HG03066 (cell line): Measurements from ENCODE around the gene DOK7.

Source experiments
- ATAC-seq: cut with Tn5 transposase; IDR thresholded peaks from one replicate; pipeline ENCODE4 v1.9.1; 2021; ENCODE audit warnings: low read depth; ENCODE audit not compliant: unreplicated experiment

Gene DOK7

GRCh38 chr4:3462790-3463415 is at the start of gene DOK7:
DOK7 (plus strand) TSS chr4:3463306; CDS start chr4:3463376, 70 bp downstream.
- ATAC-seq, result no peak

GRCh38 chr4:3413675-3414420 is 49.3 kb upstream of the DOK7 start:
- no peak for ATAC-seq

- no peak for ATAC-seq
These were observed 48.5 kb upstream of the DOK7 start for GRCh38 chr4:3414421-3415279.

- no peak for ATAC-seq
These were observed 47.5 kb upstream of the DOK7 start for GRCh38 chr4:3415471-3416141.

GRCh38 chr4:3416270-3416669 is 46.8 kb upstream of the DOK7 start:
- ATAC-seq, result no peak

GRCh38 chr4:3416821-3417221 is 46.3 kb upstream of the DOK7 start:
- no peak for ATAC-seq

- ATAC-seq, result no peak
These were observed 45.7 kb upstream of the DOK7 start for GRCh38 chr4:3417448-3417847.

- no peak for ATAC-seq
These were observed 44.9 kb upstream of the DOK7 start for GRCh38 chr4:3418029-3418762.

GRCh38 chr4:3419836-3420605 is 43.1 kb upstream of the DOK7 start:
- ATAC-seq, result no peak

- no peak for ATAC-seq
These were observed 42.5 kb upstream of the DOK7 start for GRCh38 chr4:3420606-3420955.

GRCh38 chr4:3420956-3421355 is 42.1 kb upstream of the DOK7 start:
- ATAC-seq, result no peak

- ATAC-seq, result no peak
These were observed 41.6 kb upstream of the DOK7 start for GRCh38 chr4:3421470-3421869.

- ATAC-seq, result no peak
These were observed 40.8 kb upstream of the DOK7 start for GRCh38 chr4:3422241-3422801.

GRCh38 chr4:3422808-3423297 is 40.3 kb upstream of the DOK7 start:
- no peak for ATAC-seq

GRCh38 chr4:3423406-3423805 is 39.7 kb upstream of the DOK7 start:
- no peak for ATAC-seq

- ATAC-seq, result no peak
These were observed 39.2 kb upstream of the DOK7 start for GRCh38 chr4:3423952-3424351.

GRCh38 chr4:3424522-3425095 is 38.5 kb upstream of the DOK7 start:
- ATAC-seq, result no peak

- no peak for ATAC-seq
These were observed 36.5 kb upstream of the DOK7 start for GRCh38 chr4:3426465-3427133.
